Colon (tissue), 2 donors: Measurements from ENCODE around the gene BRD1.
"Not testable (repeated sequence)": the region's sequence is repeated elsewhere in the genome, so short reads cannot be mapped to it uniquely, and the experiment has no call there.

Source experiments
- FAIRE-seq: peaks from 2 replicates; lab custom pipeline; 2012; peaks lifted over from hg19 to GRCh38; lab: Jason Lieb, UNC
- donor health status: control.
- donor health status: control.

The BRD1 gene

DNA sequence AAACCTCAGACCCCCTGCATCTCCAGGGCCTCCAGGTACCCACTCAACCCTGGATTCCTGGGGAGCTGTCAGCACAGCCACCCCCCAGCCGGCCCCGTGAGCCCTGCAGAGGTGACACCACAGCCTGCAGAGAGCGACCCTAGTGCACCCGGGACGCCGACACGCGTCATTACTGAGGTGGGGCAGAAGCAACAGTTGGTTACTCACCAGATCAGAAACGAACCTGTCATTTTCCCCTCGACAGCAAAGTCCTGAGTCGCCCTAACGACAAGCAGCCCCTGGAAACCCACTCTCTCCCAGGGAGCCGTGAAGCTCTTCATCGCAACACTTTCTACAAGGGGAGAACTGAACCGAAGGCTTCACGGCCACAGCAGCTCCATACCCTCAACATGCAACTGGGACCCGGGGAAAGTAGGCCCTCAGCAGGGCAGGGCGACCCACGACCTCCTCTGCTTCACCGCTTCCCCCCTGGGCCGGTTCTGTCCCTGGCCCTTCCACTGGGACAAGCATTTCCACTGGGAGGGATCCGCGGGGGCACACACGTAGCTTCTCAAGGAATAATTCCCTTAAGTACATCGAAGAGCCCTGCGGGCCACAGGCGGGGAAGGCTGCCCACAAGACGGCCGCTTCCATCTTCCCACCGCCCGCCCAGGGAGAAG, 1.6 kb downstream of the BRD1 start:
- no peak for FAIRE-seq

- FAIRE-seq: no peak
Observed at GRCh38 chr22:49825436-49825835, 2.2 kb downstream of the BRD1 start.

GRCh38 chr22:49824936-49825335, 2.7 kb downstream of the BRD1 start:
- FAIRE-seq: no peak

- FAIRE-seq: no peak
Observed at GRCh38 chr22:49824185-49824925, 3.3 kb downstream of the BRD1 start.

DNA sequence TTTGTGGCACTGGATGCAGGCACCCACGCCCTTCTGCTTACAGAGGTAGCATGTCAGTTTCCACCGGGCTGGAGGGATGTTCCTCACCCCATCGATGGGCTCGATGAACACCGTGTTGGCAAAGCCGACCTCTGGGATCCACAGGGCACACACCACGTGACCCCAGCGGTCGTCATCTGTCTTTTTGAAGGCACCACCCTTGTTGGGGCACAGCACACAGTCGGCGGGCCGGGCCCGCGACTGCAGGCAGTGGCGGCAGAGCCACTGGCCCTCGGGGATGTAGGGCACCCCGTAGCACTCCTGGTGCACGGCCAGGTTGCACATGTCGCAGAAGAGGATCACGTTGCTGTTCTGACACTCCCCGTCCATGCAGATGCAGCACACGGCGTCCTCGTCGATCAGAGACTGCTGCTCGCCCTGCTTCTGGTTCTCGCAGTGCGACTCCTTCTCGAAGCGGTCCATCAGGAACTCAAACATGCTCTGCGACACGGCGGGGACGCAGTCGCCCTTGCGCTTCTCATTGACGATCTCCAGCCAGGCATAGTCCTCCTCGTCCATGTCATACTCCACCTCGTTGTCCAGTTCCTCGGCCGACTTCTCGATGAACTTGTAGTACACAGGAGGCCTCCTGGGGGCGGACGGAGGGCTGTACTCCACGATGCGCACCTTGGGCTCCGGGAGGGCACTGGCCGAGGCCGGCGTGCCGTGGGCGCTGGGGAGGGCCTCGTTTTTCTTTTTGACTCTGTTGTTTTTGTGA, 4.2 kb downstream of the BRD1 start:
- no peak for FAIRE-seq

DNA sequence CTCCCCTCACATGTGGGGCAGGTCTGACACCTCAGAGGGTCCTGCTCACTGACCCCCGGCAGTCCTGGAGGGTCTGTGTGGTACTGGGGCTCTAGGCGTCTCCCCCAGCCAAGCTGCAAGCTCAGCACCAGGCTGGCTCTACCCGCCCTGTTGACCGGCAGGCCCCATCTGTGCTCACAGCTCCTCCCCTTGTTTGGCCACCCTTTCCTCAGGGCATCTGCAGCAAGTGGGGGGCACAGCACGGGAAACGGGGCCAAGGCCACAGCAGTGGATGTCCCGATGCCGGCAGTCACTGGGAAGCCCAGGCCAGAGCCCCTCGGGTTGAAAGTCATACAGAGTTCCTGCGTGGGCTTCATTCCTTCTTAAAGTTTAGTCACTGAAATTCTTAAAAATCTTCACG, 5.9 kb downstream of the BRD1 start:
- FAIRE-seq: not testable (repeated sequence)

DNA sequence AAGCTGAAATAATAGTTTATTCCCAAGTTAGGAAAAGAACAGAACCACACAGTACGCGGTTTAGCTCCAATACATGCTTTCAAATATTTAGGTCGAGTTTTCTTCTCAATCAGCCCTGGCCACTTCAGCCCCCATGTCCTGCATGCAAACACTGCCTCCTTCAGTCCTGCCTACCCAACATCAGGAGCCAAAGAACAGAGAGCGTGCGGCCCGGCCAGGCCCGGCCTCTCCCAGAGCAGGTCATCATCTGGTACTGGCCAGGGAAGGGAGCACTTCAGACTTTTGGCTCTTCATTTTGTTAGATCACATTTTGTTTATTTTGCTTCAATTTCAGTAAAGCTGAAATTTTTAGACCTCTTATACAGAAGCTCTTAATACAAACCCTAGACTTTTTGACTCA, 6.7 kb downstream of the BRD1 start:
- no peak for FAIRE-seq

DNA sequence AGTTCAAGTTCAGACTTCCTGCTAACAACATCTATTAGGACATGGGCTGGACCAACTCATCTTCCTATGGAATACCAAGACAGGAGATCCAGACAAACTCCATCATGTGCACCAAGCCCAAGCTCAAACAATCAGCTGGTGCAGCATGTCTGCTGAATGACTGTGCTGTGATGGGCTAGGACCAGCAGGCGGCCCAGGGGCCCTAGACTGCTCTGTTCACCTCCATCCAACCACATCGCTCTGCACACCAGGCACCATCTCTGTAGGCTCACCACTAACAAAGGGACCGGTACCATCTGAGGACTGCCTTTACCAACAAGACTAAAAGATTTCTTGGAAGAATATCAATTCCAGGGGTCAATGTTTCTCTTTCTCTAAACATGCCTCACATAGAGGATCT, 10.3 kb downstream of the BRD1 start:
- FAIRE-seq: no peak

DNA sequence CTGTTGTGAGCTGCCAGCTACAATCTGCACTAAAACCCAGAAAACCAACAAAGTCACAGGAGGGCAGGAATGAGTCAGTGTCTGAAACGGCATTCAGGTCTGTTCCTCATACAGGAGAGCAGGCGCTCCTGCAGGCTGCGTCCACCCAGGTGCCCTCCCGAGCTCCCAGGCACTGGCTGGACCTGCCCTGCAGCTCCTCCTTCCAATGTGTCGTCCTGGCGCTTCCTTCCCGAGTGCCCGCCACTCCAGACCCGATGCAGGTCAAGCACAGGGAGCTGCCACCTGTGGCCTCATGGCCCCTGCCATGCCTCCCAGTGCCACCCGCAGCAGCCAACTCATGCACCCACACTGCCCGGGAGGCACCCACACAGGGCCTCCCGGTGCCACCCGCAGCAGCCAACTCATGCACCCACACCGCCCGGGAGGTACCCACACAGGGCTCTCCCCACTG, 12.0 kb downstream of the BRD1 start:
- FAIRE-seq: no peak

DNA sequence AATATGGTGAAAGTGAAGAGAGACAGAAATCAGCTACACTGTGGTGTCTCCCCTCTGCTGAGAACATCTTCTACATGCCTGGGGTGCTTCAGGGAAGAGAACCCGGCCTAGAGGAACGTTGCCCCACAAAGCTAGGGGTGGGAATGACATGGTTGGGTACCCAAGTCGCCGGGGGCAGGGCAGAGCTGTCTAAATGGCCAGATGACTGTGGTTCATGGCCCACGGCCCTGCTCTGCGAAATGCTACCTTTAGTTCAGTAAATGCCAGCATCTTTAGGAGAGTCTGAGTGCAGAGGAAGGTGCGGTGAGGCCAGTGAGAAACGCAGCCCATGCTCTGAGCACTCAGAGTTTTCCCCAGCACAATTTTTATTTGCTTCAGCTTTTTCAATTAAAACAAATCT, 12.8 kb downstream of the BRD1 start:
- no peak for FAIRE-seq

DNA sequence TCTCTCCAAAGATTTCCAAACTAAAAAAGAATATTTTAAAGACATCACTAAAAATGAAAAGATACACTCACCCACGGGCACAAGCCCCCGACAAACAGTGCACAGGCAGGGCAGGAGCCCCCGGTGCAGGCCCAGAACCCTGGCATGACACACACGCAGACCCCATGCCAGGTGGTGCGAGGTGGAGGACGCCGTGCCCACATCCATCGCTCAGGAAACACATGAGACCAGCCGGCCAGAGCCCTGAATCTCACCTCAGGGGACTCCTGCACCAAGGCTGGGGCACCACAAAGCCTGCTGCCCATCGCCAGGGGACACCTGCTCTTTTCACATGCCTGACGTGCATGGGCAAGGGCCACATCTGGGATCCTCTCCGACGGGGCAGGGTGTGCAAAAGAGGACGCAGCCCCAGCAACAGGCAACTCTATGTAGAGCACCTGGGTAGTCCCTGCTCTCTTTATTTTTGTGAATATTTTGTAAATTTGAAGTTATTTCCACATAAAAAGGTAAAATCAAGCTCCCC, 13.4 kb downstream of the BRD1 start:
- no peak for FAIRE-seq

- FAIRE-seq: no peak
Observed at GRCh38 chr22:49812838-49813237, 14.8 kb downstream of the BRD1 start.

GRCh38 chr22:49811020-49811791, 16.5 kb downstream of the BRD1 start:
- FAIRE-seq: no peak

DNA sequence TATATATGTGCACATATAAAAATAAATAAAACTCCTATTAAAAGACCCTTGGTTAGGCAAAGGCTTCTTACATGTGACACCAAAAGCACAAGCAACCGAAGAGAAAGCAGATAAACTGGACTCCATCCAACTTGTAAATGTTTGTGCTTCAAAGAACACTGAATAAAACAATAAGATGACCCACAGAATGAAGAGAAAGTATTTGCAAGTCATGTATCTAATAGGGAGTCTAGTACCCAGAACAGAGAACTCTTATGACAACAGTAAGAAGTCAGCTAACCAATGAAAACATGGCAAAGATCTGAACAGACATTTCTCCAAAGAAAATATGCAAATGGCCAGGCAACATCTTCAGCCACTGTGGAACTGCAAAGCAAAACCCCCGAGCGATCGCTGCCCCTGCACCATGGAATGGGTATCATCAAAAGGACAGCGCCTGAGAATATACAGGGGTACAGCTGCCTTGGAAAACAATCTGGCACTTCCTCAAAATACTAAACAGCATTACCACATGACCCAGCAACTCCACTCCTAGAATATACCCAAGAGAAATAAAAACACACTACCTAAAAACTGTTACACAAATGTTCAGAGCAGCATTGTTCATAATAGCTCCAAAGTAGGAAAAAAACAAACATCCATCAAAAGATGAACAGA, 17.2 kb downstream of the BRD1 start:
- FAIRE-seq: no peak

DNA sequence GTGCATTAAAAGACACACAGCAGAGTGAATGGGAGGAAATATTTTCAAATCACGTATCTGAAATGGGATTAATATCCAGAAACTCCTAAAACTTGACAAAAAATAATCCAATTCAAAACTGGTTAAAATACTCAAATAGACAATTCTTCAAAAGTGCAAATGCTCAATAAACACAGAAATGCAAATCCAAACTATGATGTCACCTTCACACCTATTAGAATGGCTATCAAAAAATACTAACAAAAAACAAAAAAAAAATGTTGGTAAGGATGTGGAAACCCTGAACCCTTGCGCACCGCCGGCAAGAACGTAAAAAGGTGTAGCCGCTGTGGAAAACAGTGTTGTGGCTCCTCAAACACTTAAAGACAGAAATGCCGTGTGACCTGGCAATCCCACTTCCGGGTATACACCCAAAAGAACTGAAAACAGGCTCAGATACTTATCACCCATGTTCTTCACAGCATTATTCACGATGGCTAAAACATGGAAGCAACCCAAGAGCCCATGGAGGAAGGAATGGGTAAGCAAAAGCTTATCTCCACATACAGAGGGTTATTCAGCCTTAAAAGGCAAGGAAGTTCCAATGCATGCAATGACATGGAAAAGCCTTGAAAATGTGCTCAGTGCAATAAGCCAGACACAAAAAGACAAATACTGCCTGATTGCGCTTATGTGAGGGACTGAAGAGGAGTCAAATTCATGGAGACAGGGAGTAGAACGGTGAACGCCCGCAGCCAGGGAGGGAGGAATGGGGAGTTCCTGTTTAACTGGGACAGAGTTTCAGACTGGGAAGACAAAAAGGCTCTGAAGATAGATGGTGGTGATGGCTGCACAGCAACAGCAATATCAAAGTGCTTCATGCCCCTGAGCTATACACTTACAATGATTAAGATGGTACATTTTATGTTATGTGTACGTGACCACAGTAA, 19.6 kb downstream of the BRD1 start:
- FAIRE-seq: no peak

- no peak for FAIRE-seq
Observed at GRCh38 chr22:49807129-49807528, 20.5 kb downstream of the BRD1 start.

DNA sequence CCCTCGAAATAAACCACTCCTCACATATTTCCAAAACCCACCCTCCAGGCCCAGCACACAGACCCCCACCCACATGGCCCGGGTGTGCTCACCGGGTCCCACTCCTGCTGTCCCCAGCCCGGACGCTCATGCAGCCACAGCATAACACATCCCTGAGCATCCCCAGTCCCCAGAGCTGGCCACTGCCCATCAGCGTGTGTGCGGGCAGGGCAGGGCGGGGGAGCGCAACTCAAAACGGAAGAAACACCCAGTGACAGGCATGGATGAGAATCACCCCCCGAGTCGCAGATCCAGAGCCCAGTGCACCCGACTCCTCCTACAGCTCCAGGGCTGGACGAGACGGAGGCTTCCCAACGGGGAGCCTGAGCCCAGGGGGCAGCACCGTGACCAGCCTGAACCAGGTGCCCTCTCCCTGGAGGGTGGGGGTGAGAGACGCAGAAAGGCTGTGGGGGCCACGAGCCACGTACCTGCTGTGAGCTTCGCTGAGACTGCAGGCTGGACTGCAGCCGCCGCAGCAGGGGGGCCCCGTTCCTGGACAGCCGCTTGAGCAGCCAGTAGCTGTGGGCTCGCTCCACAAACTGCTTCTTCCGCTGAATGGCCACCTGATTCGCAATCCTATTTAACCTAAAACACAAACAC, 23.8 kb downstream of the BRD1 start:
- no peak for FAIRE-seq

DNA sequence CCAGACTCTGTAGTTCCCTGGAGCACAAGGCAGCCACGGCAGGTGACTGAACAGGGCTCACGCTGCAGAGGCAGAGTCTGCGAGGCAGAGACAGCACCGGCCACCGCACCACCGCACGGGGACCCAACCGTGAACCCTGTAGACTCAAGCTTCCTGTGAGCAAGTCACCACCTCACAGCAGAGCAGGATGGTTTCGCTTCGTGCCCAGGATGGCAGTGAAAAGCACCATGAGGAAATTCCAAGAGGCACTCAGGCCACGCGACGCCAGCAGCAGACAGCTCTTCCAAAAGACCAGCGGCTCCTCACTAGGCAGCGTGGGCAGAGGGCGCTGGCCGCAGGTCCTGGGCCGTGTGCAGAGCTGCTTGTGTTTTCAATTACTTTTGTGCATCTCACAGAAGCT, 24.5 kb downstream of the BRD1 start:
- FAIRE-seq: no peak

DNA sequence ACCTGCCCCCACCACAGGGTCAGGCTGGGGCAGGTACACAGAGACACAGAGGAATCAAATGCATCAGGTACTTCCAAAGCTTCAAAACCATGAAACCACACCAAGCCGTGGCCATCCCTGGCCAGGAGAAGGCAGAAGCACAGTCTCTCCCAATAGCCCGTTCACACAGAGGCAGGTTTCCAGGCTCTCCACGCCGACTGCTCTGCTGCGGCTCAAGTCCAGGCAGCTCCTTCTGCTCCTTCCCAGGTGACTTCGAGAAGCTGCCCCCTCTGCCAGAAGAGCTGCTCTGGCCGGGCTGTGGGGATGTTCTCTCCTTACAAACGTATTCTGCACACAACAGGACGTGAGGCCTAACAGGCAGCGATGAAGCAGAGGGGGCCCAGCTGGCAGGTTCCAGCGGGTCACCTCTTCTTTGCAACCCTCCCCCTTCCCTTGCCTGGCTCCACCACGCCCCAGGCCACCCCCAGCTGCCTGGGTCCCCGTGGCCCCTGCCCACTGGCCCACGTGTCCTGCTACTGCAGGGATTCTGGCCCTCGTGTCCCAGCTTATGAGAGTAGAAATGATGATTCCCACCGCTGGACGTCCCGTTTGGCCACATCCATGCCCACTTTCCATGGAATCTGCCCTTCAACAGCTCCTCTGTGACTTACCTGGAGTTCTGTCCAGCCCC, 26.1 kb downstream of the BRD1 start:
- FAIRE-seq: no peak
